ENCODE data around the gene XXYLT1.

Gene XXYLT1

DNA sequence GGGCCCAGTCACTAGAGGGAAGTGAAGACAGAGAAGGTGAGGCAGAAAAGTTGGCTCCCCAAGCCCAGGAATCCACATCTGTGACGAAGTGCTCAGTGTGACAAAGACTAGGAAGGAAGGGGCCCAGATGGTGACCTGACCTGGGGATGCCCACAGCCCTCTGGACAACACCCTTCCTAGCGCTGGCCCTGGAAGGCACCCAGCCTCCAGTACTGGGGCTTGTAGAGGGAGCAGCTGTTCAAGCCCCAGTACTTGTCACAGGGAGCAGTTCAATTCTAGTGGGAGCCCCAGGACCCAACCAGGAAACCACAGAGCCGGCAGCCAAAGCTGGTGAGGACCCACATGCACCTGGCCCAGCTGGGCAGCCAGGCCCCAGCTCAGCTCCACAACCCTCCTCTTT is 190.8 kb downstream of the XXYLT1 start:
- Histone ChIP-seq H3K4me1 (ENCODE audit: insufficient read depth, low read length) (peaks cover 14% of the 10 kb centered on the region), H3K9ac (ENCODE audit: low read depth, low read length) (no peak overlapping the region), H3K9me3 (ENCODE audit: control insufficient read depth, insufficient read depth, low read length) (no peaks in the 10 kb centered on the region), H3K36me3 (ENCODE audit: insufficient read depth, low read length) (no peaks in the 10 kb centered on the region)

DNA sequence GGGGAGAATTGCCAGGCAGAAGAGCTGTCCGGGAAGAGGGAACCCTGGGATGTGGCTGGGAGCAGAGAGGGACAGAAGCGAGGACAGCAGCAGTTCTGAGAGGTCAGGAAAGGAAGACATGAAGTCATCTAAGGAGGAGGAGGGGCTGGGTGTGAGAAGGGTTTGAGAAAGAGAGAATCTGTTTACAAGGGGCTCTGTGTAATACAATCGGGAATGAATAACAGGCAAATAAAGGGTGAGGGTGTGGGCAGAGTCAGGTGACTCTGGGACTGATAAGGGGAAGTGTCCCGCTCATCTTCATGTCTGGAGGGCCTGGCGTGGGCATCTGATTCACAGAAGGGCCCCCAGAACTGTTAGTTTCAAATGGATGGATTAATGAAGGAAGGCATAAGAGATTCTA is 191.3 kb downstream of the XXYLT1 start:
- H3K9ac ChIP-seq (ENCODE audit: low read depth, low read length) = no peak overlapping the region
- H3K4me1 ChIP-seq (ENCODE audit: insufficient read depth, low read length) = peaks cover 14% of the 10 kb centered on the region
- no peaks in the 10 kb centered on the region for H3K9me3 ChIP-seq (ENCODE audit: control insufficient read depth, insufficient read depth, low read length)
- H3K36me3 ChIP-seq (ENCODE audit: insufficient read depth, low read length) = no peaks in the 10 kb centered on the region

DNA sequence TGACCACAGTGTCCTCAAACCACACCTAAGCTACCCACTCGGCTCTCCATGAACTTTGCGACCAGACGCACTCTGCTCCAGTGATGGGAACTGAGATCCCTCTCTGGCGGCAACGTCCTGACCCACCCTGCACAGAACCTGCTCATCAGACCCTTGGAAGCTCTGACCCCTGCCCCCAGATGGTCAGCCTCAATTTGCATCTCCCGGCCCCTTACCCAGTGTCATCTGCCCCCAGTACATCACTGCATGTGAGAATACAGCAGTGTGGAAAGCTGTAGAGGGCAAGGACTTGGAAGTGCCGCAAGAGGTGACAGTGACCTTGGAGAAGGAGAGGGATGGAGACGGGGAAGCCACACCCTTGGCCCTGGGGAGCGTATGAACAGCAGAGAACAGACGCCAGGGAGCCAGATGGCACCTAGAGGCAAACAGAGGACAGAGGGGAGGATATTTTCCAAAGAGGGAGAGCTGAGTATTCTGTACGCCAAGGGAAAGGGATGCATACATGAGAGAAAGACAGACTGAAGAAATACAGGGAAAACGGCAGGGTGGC is 192.0 kb downstream of the XXYLT1 start:
- peaks cover 14% of the 10 kb centered on the region for H3K4me1 ChIP-seq (ENCODE audit: insufficient read depth, low read length)
- no peaks in the 10 kb centered on the region for H3K9me3 ChIP-seq (ENCODE audit: control insufficient read depth, insufficient read depth, low read length)
- H3K9ac ChIP-seq (ENCODE audit: low read depth, low read length) = no peak overlapping the region
- no peaks in the 10 kb centered on the region for H3K36me3 ChIP-seq (ENCODE audit: insufficient read depth, low read length)

DNA sequence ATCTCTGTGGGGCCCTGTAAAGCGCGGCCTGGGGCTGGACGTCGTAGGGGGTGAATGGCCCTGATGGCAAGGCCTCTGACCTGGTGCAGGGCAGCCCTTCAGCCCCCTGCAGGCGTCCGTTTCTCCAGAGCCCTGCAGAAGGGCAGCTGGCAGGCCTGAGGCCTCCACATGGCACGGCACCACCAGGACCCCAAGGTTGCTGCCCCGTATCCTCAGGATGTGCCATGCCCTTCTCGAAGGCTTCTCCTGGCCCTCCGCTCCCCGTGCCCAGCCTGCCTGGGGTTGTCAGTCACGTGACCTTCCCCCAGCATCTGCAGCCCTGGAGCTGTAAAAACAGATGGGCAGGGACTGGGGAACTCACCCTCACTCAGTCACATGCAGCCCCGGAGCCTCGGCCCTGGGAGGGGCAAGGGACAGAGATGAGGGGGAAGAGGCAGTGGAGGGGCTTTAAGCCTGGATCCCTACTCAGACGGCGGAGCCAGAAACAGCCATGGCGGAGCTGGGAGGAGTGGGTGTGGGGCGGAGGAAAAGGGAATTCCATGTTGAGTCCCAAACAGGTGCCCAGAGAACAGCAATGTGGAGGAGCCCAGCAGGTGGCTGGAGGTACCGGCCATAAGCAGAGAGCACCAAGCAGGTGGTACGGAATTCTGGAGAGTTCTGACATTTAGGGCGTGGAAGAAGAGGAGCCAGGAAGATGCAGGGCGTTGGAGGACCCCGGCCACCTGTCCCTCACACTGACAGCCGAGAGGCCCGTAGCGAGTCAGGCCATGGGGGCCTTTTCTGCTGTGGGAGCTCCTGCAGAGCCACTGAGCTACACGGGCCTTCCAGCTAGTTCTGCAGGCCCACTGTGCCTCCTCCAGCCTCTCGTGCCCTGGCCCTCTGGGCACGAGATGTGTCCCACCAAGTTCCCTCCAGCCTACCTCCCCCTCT is 193.1 kb downstream of the XXYLT1 start:
- Histone ChIP-seq H3K4me1 (ENCODE audit: insufficient read depth, low read length) (peaks cover 14% of the 10 kb centered on the region), H3K9me3 (ENCODE audit: control insufficient read depth, insufficient read depth, low read length) (no peaks in the 10 kb centered on the region), H3K9ac (ENCODE audit: low read depth, low read length) (no peak overlapping the region), H3K36me3 (ENCODE audit: insufficient read depth, low read length) (no peaks in the 10 kb centered on the region)

DNA sequence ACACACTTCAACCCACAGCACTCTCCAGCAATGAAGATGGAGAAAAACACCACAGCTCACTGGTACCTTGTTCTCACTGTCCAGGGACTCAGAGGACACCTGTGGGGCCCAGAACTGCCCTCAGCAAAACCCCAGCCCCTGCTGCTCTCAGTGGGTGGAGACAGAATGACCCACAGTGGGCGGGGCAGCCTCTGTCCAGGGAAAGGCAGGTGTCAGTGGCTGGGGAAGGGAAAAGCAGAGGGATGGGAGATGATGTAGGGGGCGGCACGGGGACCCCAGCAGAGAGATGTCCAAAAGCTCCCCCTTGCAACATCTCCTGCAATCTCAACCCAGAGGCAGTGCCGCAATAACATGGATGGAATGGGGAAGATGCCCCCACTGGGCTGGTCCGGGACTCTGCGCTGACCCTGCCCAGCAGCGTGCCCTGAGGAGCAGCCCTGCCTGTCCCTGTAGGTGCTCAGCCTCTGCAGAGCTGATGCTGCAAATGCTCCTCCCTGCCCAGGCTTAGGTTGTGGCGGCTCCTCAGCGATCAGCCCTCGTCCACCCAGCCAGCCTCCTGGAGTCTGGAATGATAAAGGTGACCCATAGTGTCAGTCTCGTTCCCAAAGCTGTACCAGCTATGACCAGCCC is 193.9 kb downstream of the XXYLT1 start:
- Histone ChIP-seq H3K9me3 (ENCODE audit: control insufficient read depth, insufficient read depth, low read length) (no peaks in the 10 kb centered on the region), H3K36me3 (ENCODE audit: insufficient read depth, low read length) (no peaks in the 10 kb centered on the region), H3K9ac (ENCODE audit: low read depth, low read length) (no peak overlapping the region), H3K4me1 (ENCODE audit: insufficient read depth, low read length) (peaks cover 14% of the 10 kb centered on the region)

DNA sequence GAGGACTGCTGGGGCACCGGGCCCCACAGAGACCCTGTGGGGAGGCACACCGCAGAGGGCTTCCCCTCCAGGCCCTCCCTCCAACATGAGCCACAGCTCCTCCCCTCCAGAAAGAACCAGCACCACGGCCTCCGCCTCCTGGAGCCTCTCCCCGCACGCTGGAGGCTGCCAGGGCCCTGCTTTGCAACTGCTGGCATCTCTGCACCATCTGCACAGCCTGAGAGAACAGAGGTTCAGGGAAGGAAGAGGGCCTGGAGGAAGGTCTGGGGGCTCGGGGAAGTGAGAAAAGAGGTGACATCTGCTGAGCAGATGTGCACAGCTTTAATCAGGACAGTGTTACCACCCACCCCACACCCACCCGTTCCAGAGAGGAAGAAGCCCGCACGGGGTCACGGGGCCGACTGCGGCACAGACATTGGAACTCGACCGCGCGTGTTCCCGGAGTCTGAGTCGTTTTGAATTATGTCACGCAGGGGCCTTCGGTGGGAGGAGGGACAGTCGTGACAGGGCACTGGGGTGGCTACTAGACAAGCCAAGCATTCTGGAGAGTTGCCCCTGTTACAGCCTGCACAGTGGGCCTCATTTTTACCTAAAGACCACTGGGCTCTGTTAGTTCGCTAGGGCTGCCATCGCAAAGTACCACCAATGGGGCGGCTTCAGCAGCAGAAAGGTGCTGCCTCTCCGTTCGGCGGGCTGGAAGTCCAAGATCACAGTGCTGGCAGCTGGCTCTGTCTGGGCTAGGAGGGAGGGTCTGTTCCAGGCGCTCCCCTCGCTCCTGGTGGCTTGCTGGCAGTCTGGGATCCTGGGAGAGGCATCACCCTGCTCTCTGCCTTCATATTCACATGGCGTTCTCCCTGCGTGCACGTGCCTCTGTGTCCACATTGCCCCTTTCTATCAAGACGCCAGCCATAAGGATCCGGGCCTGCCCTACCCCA is 194.8 kb downstream of the XXYLT1 start:
- Histone ChIP-seq H3K9ac (ENCODE audit: low read depth, low read length) (no peak overlapping the region), H3K9me3 (ENCODE audit: control insufficient read depth, insufficient read depth, low read length) (no peaks in the 10 kb centered on the region), H3K4me1 (ENCODE audit: insufficient read depth, low read length) (peaks cover 14% of the 10 kb centered on the region), H3K36me3 (ENCODE audit: insufficient read depth, low read length) (no peaks in the 10 kb centered on the region)

DNA sequence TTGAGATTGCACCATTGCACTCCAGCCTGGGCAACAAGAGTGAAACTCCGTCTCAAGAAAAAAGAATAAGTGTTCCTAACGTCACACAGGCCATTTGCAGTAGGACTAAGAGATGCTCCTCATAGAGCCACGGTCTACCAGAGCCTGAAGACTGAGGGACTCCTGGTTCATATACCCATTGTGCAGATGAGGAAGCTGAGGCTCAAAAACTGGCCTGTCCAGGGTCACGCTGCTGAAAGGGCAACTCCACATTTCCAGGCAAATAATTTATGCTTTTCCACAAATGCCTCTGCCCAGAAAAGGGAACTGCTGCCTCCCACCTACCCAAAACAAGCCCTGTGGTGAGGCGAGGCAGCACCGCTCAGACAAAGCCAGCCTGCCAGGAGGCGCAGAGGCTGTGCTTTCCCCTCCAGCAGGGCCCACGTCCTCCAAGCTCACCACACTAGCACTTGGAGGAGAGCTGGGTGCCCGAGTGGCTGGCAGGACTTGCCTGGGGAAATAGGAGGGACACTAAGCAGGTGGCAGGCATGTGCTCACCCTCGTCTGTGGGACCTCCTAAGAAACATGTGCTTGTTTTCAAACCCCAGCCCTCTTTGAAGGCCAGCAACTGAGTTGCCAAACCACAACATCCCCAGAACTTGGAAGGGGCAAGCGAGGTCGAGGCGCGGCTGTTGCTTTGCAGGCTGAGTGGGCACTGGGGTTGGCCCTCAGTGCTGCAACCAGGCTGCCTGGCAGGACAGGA is 195.6 kb downstream of the XXYLT1 start:
- Histone ChIP-seq H3K9me3 (ENCODE audit: control insufficient read depth, insufficient read depth, low read length) (no peaks in the 10 kb centered on the region), H3K4me1 (ENCODE audit: insufficient read depth, low read length) (peaks cover 9% of the 10 kb centered on the region), H3K36me3 (ENCODE audit: insufficient read depth, low read length) (no peaks in the 10 kb centered on the region), H3K9ac (ENCODE audit: low read depth, low read length) (no peak overlapping the region)

DNA sequence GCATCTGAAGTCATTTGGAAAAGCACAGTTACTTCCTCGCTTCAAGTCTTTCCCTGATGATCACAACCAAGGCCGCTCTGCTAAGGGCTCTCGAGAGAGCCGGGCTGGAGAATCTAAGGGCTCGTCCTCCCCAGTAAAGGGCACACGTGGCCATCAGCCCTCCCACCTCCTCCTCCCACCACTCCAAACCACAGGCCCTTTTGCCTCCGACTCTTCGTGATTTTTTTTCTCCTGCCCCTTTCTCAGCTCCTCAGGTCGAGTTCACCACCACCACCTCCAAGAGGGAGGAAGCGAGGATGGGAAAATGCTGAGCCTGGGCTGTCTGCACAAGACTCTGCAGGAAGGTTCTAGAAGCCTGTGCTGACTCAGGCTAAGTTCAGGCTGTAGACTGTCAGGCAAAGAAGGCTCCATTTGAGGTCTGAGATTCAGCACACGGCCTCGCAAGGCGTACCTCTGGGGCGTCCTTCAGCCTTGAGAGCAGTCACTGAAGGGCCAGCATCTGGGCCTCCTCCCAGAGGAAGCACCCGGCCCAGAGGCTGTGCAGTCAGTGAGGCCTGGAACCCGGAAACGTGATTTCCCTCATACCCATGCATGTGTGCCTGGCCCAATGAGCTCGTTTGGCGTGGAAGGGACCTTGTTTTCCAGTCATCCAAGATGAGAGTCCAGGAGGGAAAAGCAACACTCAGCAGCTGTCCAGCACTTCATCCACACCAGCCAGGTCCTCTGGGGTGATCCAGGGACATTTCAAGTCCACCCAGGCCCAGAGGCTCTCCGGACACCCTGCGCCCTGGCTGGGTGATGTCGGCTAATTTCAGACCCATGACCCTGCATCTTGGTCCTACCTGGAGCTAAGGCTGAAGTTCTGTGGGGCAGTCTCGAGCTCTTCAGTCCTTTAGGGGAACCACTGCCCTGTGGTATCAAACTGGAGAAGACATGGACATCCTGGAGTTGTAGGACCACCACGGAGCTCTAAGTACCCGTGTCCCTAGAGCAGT is 196.8 kb downstream of the XXYLT1 start:
- Histone ChIP-seq H3K9ac (ENCODE audit: low read depth, low read length) (no peak overlapping the region), H3K9me3 (ENCODE audit: control insufficient read depth, insufficient read depth, low read length) (no peaks in the 10 kb centered on the region), H3K36me3 (ENCODE audit: insufficient read depth, low read length) (no peaks in the 10 kb centered on the region; the same call in 1 of the 2 replicates), H3K4me1 (ENCODE audit: insufficient read depth, low read length) (no peaks in the 10 kb centered on the region)

DNA sequence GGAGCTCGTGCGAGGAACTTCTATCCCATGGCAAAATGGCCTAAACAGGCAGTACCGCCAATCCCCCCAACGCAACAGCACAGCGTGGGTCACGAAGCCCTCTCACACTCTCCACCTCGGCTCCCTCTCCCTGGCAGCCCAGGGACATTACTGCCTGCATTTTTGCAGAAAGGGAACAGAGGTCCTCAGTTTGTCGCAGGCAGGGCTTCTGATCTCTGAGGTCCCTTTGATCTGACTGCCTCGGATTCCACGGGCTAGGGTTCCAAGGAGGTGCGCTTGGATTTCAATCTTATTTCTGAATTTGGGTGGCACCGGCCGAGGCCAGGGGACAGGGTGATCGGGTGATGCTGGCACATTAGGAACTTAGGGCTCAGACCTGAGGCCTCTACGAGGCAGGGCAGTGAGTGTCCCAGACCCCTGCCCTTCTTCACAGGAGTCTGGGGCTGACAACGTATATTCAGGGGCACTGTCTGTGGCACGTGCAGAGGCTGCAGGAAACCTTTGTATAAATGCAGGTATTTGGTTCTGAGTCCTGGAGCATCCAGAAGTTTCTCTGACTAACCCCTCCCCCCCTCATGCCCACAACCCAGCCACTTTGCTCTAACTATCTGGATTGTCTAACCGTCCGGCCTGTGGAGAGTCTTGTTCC is 197.9 kb downstream of the XXYLT1 start:
- Histone ChIP-seq H3K36me3 (ENCODE audit: insufficient read depth, low read length) (peaks cover 6% of the 10 kb centered on the region), H3K4me1 (ENCODE audit: insufficient read depth, low read length) (no peaks in the 10 kb centered on the region), H3K9ac (ENCODE audit: low read depth, low read length) (no peak overlapping the region), H3K9me3 (ENCODE audit: control insufficient read depth, insufficient read depth, low read length) (no peaks in the 10 kb centered on the region)

DNA sequence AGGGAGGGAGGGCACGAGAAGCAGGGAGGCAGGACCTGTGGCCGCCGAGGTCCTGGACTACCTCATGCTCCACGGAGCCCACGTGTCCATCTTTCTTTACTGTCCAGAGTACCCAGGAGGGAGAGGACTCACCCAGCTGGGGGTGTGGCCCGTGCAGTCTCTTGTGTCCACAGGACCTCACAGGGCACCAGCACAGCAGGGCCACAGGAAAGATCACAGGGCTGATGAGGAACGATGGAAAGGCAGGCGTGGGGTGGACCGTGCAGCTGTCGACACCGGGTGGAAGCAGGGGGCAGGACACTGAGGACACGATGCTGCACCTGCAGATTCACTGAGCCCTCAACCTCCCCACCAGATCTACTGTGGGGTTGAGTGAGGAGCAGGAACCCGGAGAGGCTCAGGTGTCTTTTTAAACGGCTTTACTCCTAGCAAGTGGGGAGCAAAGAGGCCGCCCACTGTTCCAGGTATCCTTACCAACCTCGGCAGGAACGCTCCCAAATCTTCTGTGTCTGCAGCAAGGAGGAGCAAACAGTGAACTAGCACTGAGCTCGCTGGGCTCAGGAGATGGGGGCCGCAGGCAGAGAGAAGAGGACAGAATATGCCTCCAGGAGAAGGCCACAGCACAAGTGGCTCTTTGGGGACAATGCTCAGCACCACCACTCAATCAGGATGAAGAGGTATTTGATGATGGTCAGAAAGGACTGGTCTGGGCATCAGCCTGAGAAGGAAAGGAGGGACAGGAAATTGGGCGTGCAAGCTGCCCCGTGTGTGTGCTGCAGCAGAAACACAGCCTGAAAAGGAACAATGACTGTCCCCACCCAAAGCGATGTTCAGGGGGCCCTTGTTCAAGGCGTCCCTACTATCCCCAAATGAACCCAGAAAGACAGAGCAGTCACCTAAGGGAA is 198.8 kb downstream of the XXYLT1 start:
- Histone ChIP-seq H3K9me3 (ENCODE audit: control insufficient read depth, insufficient read depth, low read length) (no peaks in the 10 kb centered on the region), H3K4me1 (ENCODE audit: insufficient read depth, low read length) (no peaks in the 10 kb centered on the region), H3K36me3 (ENCODE audit: insufficient read depth, low read length) (peaks cover 6% of the 10 kb centered on the region), H3K9ac (ENCODE audit: low read depth, low read length) (no peak overlapping the region)

DNA sequence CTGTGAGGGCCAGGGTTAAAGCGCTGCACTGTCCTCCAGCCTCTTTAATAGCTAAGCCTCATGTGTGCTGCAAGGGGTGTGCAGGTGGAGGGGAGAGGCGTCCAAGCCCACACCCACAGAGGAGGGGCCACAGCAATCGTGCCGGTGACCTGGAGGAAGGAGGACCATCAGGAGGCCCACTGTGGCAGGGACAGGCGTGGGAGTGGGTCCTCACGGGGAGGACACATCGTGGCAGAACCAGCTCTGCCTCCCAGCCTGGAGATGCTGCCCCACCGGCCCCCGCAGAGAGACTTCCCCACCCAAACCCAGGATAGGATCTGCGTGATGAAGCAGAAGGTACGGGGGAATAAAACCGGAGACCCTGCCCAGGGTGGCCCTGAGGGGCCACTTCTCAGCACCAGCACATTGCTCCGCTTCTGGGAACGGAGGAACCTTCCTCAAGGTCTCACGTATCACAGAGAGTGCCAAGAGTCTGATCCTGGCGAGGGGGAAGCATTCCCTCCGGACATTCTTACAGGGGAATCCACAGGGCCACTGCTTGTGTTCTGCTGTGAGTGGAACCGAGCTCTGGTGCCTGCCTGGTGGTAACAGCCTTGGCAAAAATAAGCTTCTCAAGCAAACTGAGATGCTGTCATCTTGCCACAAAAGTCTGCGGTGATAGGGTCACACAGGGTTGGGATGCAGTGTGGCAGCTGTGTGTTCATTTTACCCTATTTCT is 199.8 kb downstream of the XXYLT1 start:
- peaks cover 6% of the 10 kb centered on the region for H3K36me3 ChIP-seq (ENCODE audit: insufficient read depth, low read length)
- H3K4me1 ChIP-seq (ENCODE audit: insufficient read depth, low read length) = no peaks in the 10 kb centered on the region
- H3K9ac ChIP-seq (ENCODE audit: low read depth, low read length) = no peak overlapping the region
- H3K9me3 ChIP-seq (ENCODE audit: control insufficient read depth, insufficient read depth, low read length) = no peaks in the 10 kb centered on the region
